Mammary epithelial cell (primary cell): ENCODE data around the gene TBX5.

Source experiments
- EZH2 ChIP-seq: IDR thresholded peaks from 2 replicates; pipeline ENCODE4 v1.6.1; 2012; ENCODE audit warnings: low read length, inconsistent platforms, borderline replicate concordance
- TF ChIP-seq, protein P1 (sequence below), 2 donors: IDR thresholded peaks in 1 of 2; conservative IDR thresholded peaks in 1 of 2; 2 replicates each; pipeline ENCODE4 v1.5.1; 2011 to 2012; ENCODE audit warnings: inconsistent platforms in 2 of 2, low read length in 2 of 2, mild to moderate bottlenecking in 2 of 2, control low read depth in 1 of 2, low read depth in 1 of 2; ENCODE audit not compliant: insufficient read depth in 1 of 2; ENCODE audit errors: extremely low read depth in 1 of 2

DNA sequence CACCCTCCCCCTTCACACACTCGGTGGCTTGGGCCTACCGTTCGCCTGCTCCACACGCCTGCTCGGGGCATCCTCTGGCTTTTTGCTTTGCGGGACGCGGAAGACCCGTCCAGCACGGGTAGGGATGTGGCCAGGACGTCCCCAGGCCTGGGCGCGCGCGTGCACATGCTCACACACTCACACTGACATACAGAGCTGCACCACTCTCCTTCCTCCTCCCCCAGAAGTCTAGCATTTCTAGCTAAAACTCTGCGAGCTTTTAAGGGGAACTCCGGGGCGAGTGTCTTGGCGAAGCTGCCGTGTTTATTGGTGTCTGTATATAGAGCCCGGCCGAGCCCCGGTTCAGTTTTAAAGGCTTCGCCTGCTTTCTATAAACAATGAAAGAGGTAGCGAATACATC is 5.0 kb downstream of the TBX5 start:
- TF ChIP-seq, protein P1, sequence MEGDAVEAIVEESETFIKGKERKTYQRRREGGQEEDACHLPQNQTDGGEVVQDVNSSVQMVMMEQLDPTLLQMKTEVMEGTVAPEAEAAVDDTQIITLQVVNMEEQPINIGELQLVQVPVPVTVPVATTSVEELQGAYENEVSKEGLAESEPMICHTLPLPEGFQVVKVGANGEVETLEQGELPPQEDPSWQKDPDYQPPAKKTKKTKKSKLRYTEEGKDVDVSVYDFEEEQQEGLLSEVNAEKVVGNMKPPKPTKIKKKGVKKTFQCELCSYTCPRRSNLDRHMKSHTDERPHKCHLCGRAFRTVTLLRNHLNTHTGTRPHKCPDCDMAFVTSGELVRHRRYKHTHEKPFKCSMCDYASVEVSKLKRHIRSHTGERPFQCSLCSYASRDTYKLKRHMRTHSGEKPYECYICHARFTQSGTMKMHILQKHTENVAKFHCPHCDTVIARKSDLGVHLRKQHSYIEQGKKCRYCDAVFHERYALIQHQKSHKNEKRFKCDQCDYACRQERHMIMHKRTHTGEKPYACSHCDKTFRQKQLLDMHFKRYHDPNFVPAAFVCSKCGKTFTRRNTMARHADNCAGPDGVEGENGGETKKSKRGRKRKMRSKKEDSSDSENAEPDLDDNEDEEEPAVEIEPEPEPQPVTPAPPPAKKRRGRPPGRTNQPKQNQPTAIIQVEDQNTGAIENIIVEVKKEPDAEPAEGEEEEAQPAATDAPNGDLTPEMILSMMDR (conservative IDR thresholded peaks at IDR 0.05 in 1 of 2, IDR thresholded peaks at IDR 0.05 in 1 of 2; ENCODE audit: extremely low read depth in 1 of 2, insufficient read depth in 1 of 2, low read depth in 1 of 2, low read length in 2 of 2), result no peak
- no peak for TF ChIP-seq EZH2
